HG03159 (cell line): ENCODE measurements around the gene DPPA3.
"Not testable (repeated sequence)": the region's sequence is repeated elsewhere in the genome, so short reads cannot be mapped to it uniquely, and the experiment has no call there.

Experiments used
- ATAC-seq: cut with Tn5 transposase; IDR thresholded peaks from one replicate; pipeline ENCODE4 v1.9.1; 2021; ENCODE audit warnings: mild to moderate bottlenecking, moderate library complexity; ENCODE audit not compliant: unreplicated experiment

DPPA3 gene

GRCh38 chr12:7711133-7711532 lies at the start of gene DPPA3:
DPPA3 (plus strand) TSS chr12:7711433; CDS start chr12:7711571, 138 bp downstream.
- ATAC-seq, result no peak

DNA sequence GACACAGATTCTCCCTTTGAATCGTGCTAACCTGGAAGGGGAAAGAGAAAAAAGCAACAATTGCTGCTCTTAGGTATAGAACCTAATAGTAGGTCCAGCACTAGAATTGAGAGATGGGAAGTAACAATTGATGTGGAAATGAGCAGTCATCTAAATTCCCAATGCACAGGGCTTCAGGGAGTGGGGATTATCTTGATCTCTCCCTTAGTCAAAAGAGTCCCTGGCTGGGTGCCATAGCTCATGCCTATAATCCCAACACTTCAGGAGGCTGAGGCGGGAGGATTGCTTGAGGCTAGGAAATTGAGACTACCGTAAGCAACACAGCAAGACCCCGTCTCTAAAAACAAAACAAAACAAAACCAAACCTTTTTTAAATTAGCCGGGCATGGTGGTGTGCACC lies 49.5 kb upstream of the DPPA3 start:
- ATAC-seq, result no peak

- no peak for ATAC-seq
Measured at GRCh38 chr12:7666595-7666994, 44.6 kb upstream of the DPPA3 start.

DNA sequence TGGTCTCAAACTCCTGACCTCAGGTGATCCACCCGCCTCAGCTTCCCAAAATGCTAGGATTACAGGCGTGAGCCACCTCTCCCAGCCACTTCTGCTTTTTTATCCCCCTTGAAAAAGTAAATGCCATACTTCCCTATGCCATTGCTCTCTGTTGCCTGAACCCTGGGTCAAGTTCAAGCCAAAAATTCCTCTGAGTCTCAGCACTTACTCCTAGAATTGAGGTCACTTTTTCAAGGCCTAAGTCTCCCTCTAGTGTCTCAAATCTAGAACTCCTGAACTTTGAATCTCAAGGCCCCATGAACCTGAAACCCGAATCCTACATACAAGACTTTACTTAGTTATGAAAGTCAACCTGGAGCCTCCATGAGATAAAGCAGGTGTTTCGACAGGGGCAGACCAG lies 44.1 kb upstream of the DPPA3 start:
- ATAC-seq, result no peak

DNA sequence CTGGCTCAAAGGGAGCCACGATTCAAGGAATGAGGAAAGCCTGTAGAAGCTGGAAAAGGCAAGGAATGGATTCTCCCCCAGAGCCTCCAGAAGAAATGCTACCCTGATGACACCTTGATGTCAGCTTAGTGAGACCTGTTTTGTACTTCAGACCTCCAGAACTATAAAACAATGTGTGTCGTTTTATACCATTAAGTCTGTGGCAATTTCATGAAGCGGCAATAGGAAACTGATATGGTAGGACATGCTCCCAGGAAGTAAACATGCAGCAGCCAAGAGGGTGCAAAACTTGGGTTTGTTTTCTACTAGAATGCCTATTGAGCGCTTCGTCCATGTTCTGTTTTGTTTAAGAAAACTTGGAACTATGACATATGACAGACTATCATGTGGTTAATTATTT lies 43.1 kb upstream of the DPPA3 start:
- no peak for ATAC-seq

- not testable (repeated sequence) for ATAC-seq
Measured at GRCh38 chr12:7675455-7675854, 35.8 kb upstream of the DPPA3 start.

- not testable (repeated sequence) for ATAC-seq
Measured at GRCh38 chr12:7677432-7677888, 33.8 kb upstream of the DPPA3 start.

- no peak for ATAC-seq
Measured at GRCh38 chr12:7678744-7679143, 32.5 kb upstream of the DPPA3 start.

- no peak for ATAC-seq
Measured at GRCh38 chr12:7679251-7680045, 31.8 kb upstream of the DPPA3 start.

GRCh38 chr12:7681535-7681934 lies 29.7 kb upstream of the DPPA3 start:
- ATAC-seq, result no peak

- no peak for ATAC-seq
Measured at GRCh38 chr12:7693793-7694192, 17.4 kb upstream of the DPPA3 start.

GRCh38 chr12:7694556-7695236 lies 16.5 kb upstream of the DPPA3 start:
- no peak for ATAC-seq

- no peak for ATAC-seq
Measured at GRCh38 chr12:7695237-7695560, 16.0 kb upstream of the DPPA3 start.

DNA sequence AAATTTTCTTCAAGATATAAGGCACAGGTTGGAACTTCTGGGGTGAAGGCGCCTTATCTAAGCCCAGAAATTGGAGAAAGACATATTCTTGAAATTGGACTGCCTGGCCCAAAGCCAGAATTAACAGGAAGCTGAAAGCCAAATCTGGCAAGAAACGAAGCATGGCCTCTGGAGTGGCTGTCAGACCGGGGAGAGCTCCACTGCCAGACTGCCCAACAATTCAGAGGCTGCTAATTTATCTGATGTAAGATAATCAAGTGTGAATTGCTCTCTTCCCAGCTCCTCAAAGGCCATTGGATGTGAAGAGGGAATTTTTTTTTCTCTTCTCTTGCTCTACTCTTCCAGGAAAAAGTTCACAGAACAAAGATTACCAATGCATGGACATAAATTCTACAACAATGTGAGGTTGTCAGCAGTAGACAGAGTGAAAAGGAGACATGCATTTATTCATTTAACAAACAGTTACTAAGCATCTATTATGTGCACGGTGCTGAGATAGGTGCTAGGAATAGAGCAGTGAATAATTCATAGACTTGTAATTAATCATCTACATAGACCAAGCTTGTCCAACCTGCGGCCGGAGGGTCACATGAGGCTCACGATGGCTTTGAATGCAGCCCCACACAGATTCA lies 15.6 kb upstream of the DPPA3 start, which contains the start of gene GDF3:
GDF3 (minus strand) TSS at position 210 of the 632 bp plus-strand sequence; CDS start at position 163, 47 bp downstream.
- ATAC-seq, result no peak

GRCh38 chr12:7705846-7706245 lies 5.4 kb upstream of the DPPA3 start:
- no peak for ATAC-seq

GRCh38 chr12:7709969-7710675 lies 1.1 kb upstream of the DPPA3 start:
- no peak for ATAC-seq

- no peak for ATAC-seq
Measured at GRCh38 chr12:7712841-7713442, 1.7 kb downstream of the DPPA3 start.

DNA sequence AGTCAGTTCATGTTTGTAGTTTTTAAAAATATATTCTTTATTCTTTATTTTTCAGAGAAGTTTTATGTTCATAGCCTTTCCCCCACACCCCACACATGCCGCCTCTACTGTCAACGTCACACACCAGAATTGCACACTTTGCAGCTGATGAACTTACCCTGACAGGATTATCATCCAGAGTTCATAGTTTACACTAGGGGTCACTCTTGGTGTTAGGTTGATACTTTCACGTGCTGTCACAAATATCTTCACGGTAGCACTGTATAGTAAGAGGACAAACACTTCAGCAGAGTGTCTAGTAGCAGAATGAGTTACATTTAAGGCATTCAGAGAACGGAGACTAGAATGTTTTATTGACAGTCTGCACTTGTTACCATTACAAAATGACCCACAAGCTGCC lies 5.1 kb downstream of the DPPA3 start:
- no peak for ATAC-seq

DNA sequence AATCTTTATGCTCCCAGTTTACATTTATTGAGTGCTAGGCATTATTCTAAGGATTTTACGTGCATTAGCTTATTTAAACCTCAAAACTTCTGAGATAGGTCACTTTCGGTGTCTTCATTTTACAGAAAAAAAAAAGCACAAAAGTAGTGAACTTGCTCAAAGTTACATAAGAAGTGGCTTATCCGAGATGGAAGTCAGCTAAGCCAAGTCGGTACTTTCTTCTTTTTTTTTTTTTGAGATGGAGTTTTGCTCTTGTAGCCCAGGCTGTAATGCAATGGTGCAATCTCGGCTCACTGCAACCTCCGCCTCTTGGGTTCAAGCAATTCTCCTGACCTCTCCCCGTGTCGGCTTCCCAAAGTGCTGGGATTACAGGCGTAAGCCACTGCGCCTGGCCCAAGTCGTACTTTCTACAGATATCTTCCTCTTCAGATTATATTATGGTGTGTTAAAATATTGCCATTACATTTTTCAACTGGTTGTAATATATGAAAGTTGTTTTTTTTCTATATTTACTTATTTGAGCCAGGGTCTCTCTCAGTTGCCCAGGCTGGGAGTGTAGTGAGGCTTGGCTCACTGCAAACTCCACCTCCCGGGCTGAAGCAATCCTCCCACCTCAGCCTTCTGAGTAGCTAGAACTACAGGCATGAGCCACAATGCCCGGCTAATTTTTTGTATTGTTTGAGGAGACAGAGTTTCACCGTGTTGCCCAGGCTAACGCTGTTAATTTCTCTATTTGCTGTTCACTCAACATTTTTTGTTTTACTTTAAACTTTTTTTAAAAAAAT lies 8.9 kb downstream of the DPPA3 start:
- no peak for ATAC-seq

- no peak for ATAC-seq
Measured at GRCh38 chr12:7723926-7724325, 12.7 kb downstream of the DPPA3 start.
